OCI-LY1 (cell line): ENCODE results near the gene CTIF.

Experiments
- CTCF ChIP-seq: fragments of 200-600 bp; sonication (generic), shearing (Covaris generic); IDR thresholded peaks from 2 replicates; pipeline ENCODE4 v1.5.1; 2017; ENCODE audit warnings: mild to moderate bottlenecking, antibody characterized with exemption, low read length, moderate library complexity, mixed read lengths
- EZH2 ChIP-seq: fragments of 200-600 bp; sonication (generic), shearing (Covaris generic); IDR thresholded peaks from 2 replicates; pipeline ENCODE4 v1.8.0; 2017; ENCODE audit warnings: borderline replicate concordance, mixed run types, mild to moderate bottlenecking, antibody characterized with exemption, low read length, moderate library complexity, mixed read lengths

GRCh38 chr18:48597110-48597509 lies 58.3 kb downstream of the CTIF start:
- TF ChIP-seq CTCF (no peak), EZH2 (no peak)
